Stimulated activated CD8-positive, alpha-beta memory T cell treated with anti-CD3 and anti-CD28 coated beads, Interleukin-12 subunit alpha, Interleukin-12 subunit beta, amount 100 ng/mL, for 4 hours (primary cell): ENCODE results near the gene NACA2.
"Not testable (repeated sequence)": the region's sequence is repeated elsewhere in the genome, so short reads cannot be mapped to it uniquely, and the experiment has no call there.

Source experiments
- DNase-seq: peaks from one replicate; pipeline ENCODE4 v3.0.0-alpha.2; 2020; ENCODE audit warnings: low read depth

The NACA2 gene

DNA sequence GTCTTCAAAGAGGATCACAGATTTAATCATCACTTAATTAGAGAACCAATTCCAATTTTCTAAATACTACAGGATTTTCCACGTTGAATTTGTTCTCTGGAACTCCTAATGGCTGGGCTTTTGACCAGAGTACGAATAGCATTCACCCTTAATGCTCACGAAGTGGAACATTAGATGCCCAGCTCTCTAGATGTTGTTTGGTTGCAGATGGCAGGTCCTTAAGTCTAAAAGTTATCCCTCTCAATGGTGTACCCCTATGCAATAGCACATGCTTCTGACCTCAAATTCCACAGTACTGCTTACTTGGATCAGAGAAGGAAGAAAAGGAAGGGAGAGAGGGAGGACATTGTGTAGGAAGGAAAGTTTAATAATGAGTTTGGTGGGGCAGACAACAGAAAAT lies 8.6 kb upstream of the NACA2 start:
- no peak for DNase-seq

DNA sequence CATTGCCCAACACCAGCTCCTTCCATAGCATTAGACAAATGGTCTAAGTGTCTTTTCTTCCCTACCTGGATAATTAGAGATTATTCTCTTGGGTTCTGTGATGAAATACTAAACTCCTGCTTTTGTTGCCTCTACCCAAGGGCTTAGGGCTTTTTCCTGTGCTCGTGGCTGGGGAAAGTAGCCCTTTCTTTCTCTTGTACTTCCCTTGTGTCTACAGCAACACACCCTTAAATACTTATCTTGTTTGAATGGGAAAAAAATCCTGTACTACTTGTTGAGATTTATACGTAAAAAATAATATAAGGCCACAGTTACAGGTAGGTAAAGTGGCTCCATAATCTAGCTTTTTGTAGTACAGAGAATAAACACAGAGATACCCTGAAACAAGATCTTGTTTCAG lies 7.0 kb upstream of the NACA2 start:
- no peak for DNase-seq

DNA sequence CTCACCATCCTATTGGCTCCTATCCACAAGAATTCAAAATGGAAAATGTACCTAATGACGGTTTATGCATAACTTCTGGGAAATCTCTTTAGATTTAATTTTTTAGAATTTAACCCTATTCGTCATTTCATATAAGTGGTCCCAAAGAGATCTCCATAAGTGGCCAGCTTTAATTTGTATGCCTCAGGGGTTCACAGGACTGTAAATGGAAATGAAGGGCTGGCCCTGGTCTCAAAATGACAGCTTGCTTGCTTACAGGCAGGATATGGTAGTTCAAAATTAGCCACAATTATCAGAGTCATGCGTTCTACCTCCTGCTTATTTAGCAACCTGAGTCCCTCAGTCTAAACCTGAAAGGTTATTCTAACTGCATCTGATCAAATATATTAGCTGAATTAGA lies 6.6 kb upstream of the NACA2 start:
- DNase-seq, result no peak

DNA sequence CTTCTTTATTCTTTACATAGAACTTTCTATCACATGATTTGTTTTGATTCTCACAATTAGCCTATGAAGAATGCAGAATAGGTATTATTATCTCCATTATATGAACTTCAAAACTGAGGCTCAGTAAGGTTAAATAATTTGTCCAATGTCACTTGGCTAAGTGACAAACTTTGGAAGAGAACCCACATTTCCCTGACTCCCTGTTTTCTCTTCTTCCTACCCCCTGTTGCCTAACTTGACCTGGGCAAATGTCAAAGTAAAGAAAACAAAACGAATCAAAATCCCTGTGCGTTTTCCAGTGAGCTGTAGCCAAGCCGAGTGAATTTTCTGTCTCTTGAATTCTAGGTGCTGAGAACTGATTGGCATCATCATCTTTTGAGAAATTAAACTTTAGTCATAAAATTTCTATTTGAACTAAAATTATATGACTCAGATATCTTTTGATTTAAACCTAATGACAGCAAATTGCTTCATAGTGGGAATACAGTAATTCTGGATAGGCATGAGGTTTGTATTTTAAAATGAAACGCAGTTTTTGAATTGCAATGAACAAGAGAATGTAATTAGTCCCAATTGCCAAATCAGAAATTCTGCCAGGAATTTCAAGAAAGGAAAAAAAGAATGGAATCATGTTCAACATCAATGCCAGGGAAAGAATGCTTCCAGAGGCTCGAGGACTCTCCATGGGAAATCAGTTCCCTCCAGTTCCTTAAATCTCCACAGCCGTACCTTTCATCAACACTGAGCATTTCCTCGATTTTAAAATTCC lies 4.6 kb upstream of the NACA2 start:
- no peak for DNase-seq

DNA sequence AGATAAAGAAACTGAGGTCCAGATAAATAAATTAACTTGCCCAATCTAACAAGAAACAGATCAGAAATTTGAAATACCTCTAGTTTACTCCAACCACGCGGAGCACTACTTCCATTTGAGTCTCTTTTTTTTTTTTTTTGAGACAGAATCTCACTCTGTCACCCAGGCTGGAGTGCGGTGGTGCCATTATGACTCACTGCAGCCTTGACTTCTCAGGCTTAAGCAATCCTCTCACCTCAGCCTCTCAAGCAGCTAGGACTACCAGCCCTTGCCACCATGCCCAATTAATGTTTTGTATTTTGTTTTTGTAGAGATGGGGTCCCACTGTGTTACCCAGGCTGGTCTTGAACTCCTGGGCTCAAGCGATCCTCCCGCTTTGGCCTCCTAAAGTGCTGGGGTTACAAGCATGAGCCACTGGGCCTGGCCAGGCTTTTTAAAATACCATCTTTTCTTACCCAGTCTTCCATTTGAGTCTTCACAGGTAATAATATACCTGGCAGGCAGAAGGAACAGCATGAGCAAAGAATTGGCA lies 3.3 kb upstream of the NACA2 start:
- DNase-seq, result no peak

DNA sequence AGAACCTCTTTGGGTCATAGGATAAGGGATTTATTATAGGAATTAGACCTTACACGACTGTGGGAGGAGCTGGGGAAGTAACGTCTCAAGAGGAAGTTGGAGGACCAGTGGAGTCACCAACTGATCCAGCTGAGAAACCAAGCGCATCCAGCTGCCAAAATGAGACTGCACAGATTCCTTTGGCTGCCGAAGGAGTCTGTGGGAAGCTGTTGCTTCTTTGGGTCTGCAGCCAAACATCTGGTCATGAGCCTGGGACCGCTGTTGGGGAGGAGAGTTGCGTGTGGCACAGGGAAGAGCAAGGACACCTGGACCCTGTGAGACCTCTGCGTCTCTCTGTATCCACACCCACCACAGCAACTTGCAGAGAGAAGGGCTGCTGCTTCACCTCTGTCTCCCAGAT lies 2.4 kb upstream of the NACA2 start:
- DNase-seq, result no peak

DNA sequence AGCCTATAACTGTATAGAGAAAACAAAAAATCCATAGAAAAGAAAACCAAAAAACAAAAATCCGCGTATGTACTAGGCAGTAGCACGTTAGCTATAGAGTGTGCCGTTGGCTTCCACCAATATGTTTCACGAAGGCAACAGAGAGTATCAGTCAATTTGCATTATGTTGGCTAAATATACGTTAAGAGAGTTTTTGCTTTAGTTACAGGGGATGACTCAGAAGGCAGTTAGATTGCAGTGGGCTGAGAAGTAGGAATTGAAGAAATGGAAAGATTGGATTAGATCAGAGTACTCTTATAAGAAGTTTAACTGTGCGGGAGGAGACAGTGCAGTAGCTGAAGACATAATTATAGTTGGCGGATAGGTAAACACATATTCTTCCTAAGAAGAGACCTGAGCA lies 911 bp upstream of the NACA2 start:
- no peak for DNase-seq

DNA sequence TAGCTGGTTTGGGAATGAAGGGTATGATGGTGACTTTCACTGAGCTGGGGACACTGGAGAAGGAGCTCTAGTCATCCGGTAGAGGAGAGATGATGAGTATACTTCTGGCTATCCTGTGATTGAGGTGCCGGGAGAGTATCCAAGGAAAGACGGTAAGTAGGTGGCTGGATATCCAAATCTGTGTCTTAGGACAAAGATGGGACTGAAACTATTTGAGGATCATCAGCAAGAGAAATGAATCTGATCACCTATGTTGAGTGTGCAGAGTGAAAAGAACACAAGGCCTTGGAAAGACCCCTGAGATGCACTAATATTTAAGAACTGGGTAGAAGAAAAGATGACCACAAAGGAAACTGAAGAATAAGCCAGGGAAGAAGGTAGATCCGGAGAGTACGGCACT lies 1.0 kb downstream of the NACA2 start:
- DNase-seq, result no peak

DNA sequence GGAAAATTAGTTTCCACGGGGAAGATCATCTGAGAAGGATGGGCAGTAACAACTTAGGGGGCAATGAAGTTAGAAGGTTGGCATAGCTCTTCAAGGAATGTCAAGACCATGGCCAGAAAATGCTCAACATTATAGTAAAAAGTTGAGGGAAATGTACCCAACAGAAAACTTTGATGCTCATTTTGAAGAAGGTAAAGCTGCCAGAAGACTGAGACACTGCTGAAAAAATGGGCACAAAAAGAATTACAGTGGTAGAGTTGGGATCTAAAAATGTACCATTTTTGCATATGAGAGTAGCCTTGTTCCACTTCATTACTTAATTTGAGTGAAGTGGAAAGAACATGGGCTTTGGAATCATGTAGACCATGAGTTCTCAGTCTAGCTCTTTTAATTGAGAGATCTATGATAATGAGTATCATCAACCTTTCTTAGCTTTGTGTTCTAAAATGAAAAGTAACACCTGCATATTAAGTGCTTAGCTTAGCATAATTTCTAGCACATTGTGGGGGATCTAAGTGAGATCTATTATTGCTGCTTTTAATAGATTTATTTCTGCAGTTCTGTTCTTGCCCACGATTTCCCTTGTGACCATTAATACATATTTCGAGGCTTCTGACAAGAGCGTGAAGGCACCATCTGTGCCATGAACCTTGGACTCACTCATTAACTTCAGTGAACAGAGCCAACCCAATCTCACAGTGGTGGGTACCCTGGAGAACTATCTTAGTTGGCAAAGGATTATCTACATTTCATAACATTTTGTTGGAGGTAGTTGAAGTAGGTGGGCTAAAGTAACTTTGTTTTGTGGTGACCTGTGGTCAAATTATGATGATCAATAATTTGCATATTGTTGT lies 3.0 kb downstream of the NACA2 start:
- DNase-seq, result no peak

DNA sequence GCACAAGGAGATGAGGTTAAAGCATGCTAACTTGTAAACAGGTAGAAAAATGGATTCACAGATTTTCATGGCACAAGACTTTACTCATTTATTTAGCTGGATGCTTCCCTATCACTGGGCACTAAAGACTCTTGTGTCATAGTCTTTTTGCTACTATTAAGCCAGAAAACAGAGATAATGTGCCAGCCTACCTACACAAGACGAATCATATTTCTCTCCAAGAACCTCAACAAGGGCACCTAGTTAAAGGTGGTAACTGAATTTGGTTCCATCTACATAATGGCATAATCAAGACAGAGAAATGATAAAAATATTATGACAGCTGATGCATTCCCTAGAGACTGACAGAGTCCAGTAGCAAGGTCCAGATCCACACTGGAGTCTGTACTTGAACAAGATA lies 3.8 kb downstream of the NACA2 start:
- DNase-seq, result no peak

DNA sequence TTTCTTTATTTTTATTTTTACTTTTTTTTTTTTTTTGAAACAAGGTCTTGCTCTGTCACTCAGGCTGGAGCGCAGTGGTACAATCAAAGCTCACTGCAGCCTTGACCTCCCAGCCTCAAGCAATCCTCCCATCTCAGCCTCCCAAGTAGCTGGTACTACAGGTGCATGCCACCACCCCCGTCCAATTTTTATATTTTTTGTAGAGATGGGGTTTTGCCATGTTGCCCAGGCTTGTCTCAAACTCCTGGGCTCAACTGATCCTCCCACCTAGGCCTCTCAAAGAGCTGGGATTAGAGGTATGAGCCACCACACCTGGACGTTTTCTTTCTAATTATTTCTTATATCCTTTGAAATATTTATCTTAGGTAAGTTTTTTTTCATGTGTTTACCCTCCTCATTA lies 4.4 kb downstream of the NACA2 start:
- DNase-seq, result not testable (repeated sequence)

DNA sequence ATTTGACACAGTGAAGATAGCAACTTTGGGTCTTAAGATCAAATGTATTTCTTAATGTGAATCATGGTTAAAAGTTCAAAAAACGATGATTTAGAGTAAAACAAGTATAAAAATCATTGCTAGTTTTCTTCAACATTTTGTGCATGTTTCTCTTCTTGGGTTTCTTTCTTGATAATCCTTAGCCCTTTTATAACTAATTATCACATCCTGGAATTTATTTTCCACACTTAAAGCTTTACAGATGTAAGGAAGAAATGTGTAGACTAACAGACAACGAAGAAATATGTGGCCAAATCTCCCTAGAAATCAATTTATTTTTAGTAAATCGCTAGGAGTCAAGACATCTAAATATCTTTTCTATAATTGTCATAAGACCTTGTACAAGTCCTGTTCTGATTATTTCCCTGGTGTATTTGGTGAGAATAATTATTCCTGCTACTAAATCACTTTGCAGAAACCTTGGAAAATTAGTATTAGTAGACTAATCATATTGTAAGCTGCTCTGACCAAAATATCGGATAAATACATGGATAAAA lies 4.9 kb downstream of the NACA2 start:
- no peak for DNase-seq

DNA sequence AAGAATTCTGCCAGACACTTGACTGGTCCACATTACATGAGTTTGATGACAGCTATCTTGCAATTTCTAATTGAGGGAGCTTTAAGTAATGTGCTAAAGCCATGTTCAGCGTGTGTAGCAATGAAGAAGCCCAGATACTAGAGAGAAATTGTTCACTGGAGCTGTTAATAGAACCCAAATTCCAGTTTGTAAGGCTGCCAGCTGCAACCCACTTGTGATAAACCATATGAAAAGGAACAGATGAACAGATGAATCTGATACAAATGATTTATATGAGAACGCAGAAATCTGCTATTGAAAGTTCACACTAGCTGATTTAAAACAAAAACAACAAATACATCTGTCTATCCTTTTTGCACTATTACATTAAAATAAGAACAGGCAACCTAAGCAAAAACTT lies 6.2 kb downstream of the NACA2 start:
- no peak for DNase-seq

DNA sequence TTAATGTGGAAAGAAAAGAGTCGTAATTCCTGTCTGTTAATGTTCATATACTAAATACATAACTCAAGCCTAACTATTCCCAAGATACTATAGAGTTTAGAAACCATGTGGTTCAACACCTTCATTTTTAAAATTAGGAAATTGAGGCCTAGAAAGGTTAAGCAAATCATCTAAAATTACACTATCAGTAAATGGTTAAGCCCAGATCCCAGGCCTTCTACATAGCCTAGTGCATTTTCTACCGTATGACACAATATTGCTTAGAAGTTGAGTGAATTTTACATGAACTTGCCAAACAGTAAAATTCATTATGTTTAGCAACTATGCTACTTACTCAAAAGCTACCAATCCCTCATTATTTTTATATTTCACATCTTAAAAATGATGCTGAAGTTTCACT lies 6.8 kb downstream of the NACA2 start:
- no peak for DNase-seq

DNA sequence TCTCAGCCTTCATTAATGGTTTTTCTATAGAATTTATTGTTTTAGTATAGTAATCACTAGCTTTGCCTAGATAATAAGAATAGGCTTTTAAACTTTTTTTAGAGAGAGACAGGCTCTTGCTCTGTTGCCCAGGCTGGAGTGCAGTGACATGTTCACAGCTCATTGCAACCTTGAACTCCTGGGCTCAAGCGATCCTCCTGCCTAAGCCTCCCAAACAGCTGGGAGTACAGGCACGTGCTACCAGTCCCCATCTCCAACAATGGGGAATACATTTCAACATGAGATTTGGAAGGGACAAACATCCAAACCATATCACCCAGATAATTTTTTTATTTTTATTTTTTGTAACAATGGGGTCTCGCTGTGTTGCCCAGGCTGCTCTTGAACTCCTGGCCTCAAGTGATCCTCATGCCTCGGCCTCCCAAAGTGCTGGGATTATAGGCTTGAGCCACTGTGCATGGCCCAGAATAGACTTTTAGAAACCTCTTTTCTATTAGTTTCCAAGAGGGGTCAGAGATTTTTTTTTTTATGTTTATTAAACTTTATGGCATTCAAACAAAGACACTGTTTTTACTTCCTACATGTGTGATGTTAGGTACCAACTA lies 7.3 kb downstream of the NACA2 start:
- no peak for DNase-seq

DNA sequence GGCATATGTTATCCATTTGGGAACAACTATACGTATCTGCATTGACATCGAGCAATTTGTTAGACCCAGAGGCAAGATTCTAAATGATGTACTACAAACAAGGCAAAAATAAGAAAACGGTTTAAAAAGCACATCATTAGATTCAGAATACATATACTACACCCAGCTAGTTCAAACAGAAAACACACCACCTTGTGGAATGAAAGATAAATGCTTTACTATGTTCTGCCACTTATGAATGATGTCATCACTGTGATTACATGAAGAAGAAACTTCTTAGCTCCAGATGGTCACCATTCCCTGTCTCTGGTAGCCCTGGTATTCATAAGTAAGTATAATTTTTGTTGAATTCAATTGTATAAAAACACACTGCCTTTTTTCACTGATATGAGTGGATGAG lies 7.8 kb downstream of the NACA2 start:
- no peak for DNase-seq

DNA sequence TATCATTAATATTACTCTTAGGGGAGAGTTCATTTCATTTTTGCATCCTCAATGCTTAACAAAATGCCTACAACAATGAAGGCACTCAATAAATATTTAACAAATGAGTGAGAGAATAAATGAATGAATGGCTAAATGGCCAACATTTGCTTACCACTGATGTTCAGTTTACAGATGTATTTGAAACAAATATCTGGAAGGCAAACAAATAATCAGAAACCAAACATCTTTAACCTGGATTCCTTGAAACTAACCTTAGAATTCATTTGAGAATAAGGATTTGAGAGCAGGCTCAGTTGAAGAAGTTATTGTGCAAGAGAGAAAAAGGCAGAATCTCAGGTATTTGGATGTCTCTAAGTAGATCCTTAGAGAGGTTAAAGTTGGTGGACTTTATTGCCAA lies 8.4 kb downstream of the NACA2 start:
- DNase-seq, result no peak

DNA sequence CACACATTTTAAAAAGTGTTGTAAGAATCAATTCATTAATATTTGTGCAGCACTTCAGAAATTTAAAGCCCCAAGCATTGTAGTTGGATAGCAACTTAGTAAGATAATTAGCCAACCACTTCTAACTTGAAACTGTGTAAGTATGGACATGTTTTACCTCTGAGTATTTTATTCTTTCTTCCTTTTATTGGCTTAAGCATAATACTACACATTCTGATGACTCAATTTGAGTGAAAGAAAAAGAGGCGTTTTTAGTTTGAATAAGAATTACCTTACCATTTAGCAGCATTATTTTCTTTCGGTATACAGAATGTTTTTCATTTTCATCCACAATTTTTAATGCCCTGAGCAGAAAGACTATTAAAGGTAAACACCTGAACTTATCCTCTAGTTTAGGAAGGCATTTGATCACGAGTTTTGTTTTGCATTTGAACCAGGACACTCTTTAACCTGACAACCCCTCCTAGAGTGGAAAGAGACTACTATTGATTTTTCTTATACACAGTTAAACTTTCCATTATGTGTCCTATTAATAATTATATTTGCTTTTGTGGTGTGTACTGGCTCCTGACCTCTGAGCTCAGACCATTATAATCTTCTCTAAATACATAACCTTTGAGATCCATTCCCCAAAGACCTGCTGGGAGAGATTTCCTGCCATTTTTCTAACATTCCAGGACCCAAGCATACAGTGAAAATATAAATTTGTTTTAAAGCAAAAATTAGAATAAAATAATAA lies 9.2 kb downstream of the NACA2 start:
- no peak for DNase-seq

DNA sequence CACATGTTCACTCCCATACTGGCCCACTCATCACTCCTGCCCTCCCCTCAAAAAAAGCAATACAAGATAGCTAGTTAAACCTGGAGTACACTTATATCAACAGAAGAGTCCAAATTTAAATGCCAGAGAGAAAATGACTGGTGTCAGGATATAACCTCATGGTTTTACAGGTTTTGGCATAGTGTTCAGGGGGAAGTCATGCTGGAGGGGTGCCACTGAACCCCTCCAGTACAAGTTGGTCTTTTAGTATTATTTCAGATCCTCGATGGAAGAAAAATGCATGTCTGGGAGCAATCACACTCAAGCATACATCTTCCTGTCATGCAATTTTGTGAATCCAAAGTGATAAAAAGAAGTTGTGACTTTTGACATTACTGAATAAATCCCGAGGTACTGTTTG lies 10.5 kb downstream of the NACA2 start:
- DNase-seq, result no peak

DNA sequence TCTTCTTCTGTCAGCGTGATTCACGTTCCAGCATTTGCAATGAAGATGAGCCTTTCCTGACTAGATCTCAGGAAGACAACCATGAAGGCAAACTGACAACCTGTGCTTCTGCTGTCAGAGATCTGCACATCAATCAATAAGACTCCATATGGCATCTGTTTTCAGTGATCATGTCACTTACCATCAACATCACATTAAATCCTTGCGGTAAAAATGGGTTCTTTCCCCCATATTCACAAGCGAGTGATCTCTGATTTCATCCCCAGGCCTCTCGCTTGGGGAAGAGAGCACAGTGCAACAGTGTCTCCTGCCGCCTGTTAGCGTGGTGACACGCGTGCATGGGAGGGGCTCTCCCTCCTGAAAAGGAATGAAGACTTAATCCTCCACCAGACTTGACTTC lies 11.1 kb downstream of the NACA2 start:
- DNase-seq, result no peak

DNA sequence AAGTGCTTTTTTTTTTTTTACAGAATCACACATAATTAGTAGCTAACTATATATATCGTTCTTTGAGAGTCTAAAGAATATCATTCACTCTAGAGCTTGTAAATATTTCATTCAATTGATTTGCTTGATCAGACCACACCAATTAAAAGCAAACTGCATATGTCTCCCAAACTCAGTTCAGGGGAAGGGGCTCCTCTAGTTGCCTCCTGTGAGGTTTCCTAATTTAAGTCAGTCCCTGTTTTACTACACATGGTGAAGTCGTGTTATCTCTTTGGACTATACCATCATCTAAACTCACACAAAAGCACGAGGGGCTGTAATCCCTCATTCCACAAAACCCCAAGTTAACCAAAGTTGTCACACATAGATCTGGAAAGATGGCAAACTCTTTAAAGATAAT lies 11.7 kb downstream of the NACA2 start:
- DNase-seq, result no peak

DNA sequence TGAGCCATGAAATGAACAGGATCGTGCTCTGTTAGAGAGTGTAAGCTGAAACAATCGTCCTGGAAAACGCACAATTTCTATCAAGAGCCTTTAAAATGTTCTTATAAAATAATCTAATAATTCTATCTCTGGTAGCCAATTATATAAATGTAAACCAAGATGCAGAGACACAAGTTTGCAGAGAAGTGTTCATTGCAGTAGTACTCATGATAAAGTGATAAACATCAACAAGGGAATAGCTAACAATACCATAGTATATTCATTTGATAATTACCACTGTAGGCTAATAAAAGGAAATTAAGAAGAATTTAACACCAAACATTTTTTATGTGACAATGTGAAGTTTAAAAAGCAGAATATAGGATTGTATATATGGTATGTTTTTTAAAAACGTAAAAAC lies 12.4 kb downstream of the NACA2 start:
- no peak for DNase-seq
